ENCODE results near the gene SGPP1. TPM values are rescaled to one million over a fixed set of nuclear protein-coding genes. Genes with fewer than 3 reads are reported as not detected.

Gene SGPP1
- total and polyA plus RNA-seq, 10 of the 15 experiments (the other 5 are each of a cell fraction or from before 2014, with no cell fraction given): 3.5 to 37.7 (median 25.5) TPM

GRCh38 chr14:63760014-63760413 lies 32.1 kb upstream of the SGPP1 start:
- no peak for DNase-seq (ENCODE audit: low read depth, low spot score)
- no peaks in the 10 kb centered on the region for H3K9me3 ChIP-seq (replicated peaks; ENCODE audit: control insufficient read depth, insufficient read depth, low read length)
- H3K4me1 ChIP-seq (ENCODE audit: control insufficient read depth, insufficient read depth, low read length): peaks cover 6% of the 10 kb centered on the region; the same call in 1 of the 2 replicates
- no peaks in the 10 kb centered on the region for H3K36me3 ChIP-seq (ENCODE audit: control insufficient read depth in 2 of 2, insufficient read depth in 2 of 2, low read length in 1 of 2)
- no peaks in the 10 kb centered on the region for H4K20me1 ChIP-seq (ENCODE audit: control insufficient read depth, insufficient read depth)
- peak overlapping the region; percentile 93 for H3K4me2 ChIP-seq (ENCODE audit: control insufficient read depth, insufficient read depth)
- peak; percentile 92 for ATAC-seq
- WGBS (ENCODE audit: insufficient coverage, insufficient replicate concordance, low lambda C conversion rate, missing lambda C conversion rate): 94% methylated on average over 1 of the region's 1 CpG
- POLR2A ChIA-PET: interaction anchor here (1.1 to 1.5 kb wide), 3 partner anchors 9 to 119 kb away, joined by 3 to 9 read pairs (median 4); partner anchors contain the start of gene WDR89
- no peak for FAIRE-seq
- peak overlapping the region; percentile 82 for H3K27ac ChIP-seq (ENCODE audit: control insufficient read depth, insufficient read depth)
- no TSS peak for BruUV-seq (replicated peaks)
- H3K4me3 ChIP-seq: no peak overlapping the region
- in situ Hi-C loops (cut with MboI): no loop called here
- SMC1A ChIA-PET (ENCODE audit: uncharacterized antibody, unreplicated experiment): interaction anchor here (0.9 to 1.9 kb wide), 4 partner anchors 10 to 34 kb away, joined by 3 to 11 read pairs (median 4); no protein-coding TSS in a partner anchor
- RAD21 ChIA-PET (ENCODE audit: unreplicated experiment): interaction anchor here (1.2 kb wide), 2 partner anchors 10 to 34 kb away, joined by 4 to 5 read pairs; no protein-coding TSS in a partner anchor
- CTCF ChIA-PET: interaction anchor here (1.1 to 1.9 kb wide), 5 partner anchors 9 to 162 kb away, joined by 3 to 9 read pairs (median 4); no protein-coding TSS in a partner anchor
- H3K79me2 ChIP-seq (ENCODE audit: control insufficient read depth, insufficient read depth, low read length): no peaks in the 10 kb centered on the region
- intact Hi-C loops (cut with micrococcal nuclease; ENCODE audit: unreplicated experiment): no loop called here
- TF ChIP-seq ZNF384 (IDR thresholded peaks at IDR 0.05; ENCODE audit: borderline replicate concordance, low read depth, low read length) (peak; percentile 85), JUNB (IDR thresholded peaks at IDR 0.05) (no peak), CREM (IDR thresholded peaks at IDR 0.05; ENCODE audit: low read depth) (no peak), MLLT1 (IDR thresholded peaks at IDR 0.05) (0 out of 2 replicates have a peak, but pooled peaks have one; percentile 21), ASH2L (IDR thresholded peaks at IDR 0.05; ENCODE audit: borderline replicate concordance, low read depth) (0 out of 2 replicates have a peak, but pooled peaks have one; percentile 5), USF1 (IDR thresholded peaks at IDR 0.05; ENCODE audit: borderline replicate concordance, extremely low read length, insufficient read depth, low read depth, low read length) (no peak), ZNF217 (IDR thresholded peaks at IDR 0.05) (peak; percentile 35; the same call in 1 of the 2 replicates), MAX (IDR thresholded peaks at IDR 0.05; ENCODE audit: low read depth, low read length) (no peak), SMARCA5 (IDR thresholded peaks at IDR 0.05) (0 out of 2 replicates have a peak, but pooled peaks have one; percentile 53), NR2C1 (IDR thresholded peaks at IDR 0.05) (no peak), ZNF622 (IDR thresholded peaks at IDR 0.05) (no peak), PKNOX1 (IDR thresholded peaks at IDR 0.05) (peak; percentile 52), EZH2 (IDR thresholded peaks at IDR 0.05; ENCODE audit: borderline replicate concordance, control insufficient read depth, low read depth, low read length) (no peak)
- H3K27me3 ChIP-seq (replicated peaks in 1 of 2; ENCODE audit: control insufficient read depth in 2 of 2, insufficient read depth in 2 of 2, low read length in 1 of 2): no peaks in the 10 kb centered on the region
- H3K9ac ChIP-seq (ENCODE audit: control insufficient read depth, insufficient read depth, low read length): peak overlapping the region; percentile 55; the same call in 1 of the 2 replicates
- H2AFZ ChIP-seq (ENCODE audit: control insufficient read depth, low read depth, low read length): peak overlapping the region; percentile 79
